ENCODE data around the gene METTL16.
A peak's percentile ranks its signal among the peaks of the same experiment; 100 is the strongest.

DNA sequence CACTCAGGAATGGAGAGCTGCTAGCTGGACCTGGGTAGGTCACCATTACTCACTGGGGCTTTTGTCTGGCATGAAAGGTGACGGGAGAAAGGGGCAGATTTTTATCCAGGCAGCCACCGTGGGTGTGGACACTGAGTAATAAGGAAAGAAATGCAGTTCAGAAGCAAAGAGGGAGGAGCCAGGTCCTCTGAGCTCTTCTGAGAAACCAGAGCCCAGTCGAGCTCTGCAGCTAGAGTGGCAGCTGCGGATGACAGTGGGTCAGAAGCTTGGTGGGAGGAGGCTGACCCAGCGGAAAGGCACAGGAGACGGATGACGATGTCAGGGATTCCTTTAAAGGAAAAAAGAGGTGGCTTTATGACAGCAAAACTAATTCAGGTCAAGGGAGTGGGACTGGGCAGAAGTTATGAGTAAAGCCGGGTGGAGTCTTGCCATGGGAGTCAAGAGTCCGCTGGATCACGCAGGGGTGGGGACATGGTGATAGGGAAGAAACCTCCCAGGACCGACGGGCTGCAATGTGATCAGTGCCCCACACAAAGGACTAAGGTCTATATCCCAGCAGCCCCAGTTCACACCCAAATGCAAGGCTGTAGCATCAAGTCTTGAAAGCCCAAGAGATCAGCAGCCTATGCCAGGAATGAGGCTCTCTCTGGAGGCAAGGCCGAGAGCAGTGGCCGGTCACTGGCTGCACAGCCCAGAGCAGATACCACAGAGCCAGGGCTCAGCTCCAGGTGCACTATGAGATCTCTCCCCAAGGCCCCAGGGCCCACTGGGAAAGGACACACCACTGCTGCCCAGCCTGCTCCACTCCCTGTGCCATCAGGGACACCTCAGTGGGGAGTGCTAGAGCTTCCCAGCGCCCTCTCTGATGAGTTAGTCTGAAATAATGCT lies 104.5 kb downstream of the METTL16 start:
- TF ChIP-seq, protein P1, sequence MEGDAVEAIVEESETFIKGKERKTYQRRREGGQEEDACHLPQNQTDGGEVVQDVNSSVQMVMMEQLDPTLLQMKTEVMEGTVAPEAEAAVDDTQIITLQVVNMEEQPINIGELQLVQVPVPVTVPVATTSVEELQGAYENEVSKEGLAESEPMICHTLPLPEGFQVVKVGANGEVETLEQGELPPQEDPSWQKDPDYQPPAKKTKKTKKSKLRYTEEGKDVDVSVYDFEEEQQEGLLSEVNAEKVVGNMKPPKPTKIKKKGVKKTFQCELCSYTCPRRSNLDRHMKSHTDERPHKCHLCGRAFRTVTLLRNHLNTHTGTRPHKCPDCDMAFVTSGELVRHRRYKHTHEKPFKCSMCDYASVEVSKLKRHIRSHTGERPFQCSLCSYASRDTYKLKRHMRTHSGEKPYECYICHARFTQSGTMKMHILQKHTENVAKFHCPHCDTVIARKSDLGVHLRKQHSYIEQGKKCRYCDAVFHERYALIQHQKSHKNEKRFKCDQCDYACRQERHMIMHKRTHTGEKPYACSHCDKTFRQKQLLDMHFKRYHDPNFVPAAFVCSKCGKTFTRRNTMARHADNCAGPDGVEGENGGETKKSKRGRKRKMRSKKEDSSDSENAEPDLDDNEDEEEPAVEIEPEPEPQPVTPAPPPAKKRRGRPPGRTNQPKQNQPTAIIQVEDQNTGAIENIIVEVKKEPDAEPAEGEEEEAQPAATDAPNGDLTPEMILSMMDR (optimal IDR thresholded peaks at IDR 0.05 in 1 of 3, IDR thresholded peaks at IDR 0.05 in 1 of 3, conservative IDR thresholded peaks at IDR 0.05 in 1 of 3; ENCODE audit: extremely low read depth in 1 of 3, insufficient read depth in 2 of 3, low read length in 3 of 3) = peak in 1 of 3 experiments; percentile 14
- TF ChIP-seq EZH2 (IDR thresholded peaks at IDR 0.05; ENCODE audit: low read length) = no peak
